GM19043 (cell line): Measurements from ENCODE around the gene ZNF780B.

Source experiments
- ATAC-seq: cut with Tn5 transposase; IDR thresholded peaks from one replicate; pipeline ENCODE4 v1.9.1; 2021; ENCODE audit warnings: low read depth; ENCODE audit not compliant: unreplicated experiment

ZNF780B gene

GRCh38 chr19:40055832-40056504 lies at the start of gene ZNF780B:
ZNF780B (minus strand) TSS chr19:40056231; CDS start chr19:40050332, 5,899 bp downstream.
- ATAC-seq, result peak; percentile 66

GRCh38 chr19:40104754-40105153 lies 48.7 kb upstream of the ZNF780B start:
- no peak for ATAC-seq

- ATAC-seq, result no peak
These were observed 47.6 kb upstream of the ZNF780B start for GRCh38 chr19:40103600-40103999.

GRCh38 chr19:40101813-40102212 lies 45.8 kb upstream of the ZNF780B start:
- no peak for ATAC-seq

GRCh38 chr19:40093416-40093815 lies 37.4 kb upstream of the ZNF780B start:
- no peak for ATAC-seq

GRCh38 chr19:40091205-40092129 lies 35.4 kb upstream of the ZNF780B start:
- no peak for ATAC-seq

GRCh38 chr19:40090241-40091204 lies 34.5 kb upstream of the ZNF780B start, which contains the start of gene ZNF780A:
ZNF780A (minus strand) TSS chr19:40090943; CDS start chr19:40084753, 6,190 bp downstream.
- ATAC-seq, result peak; percentile 51

GRCh38 chr19:40089462-40089861 lies 33.4 kb upstream of the ZNF780B start:
- no peak for ATAC-seq

- no peak for ATAC-seq
These were observed 32.4 kb upstream of the ZNF780B start for GRCh38 chr19:40088299-40089047.

- no peak for ATAC-seq
These were observed 28.9 kb upstream of the ZNF780B start for GRCh38 chr19:40084948-40085347.

- no peak for ATAC-seq
These were observed 25.4 kb upstream of the ZNF780B start for GRCh38 chr19:40081411-40081810.

GRCh38 chr19:40080289-40080688 lies 24.3 kb upstream of the ZNF780B start:
- ATAC-seq, result no peak

GRCh38 chr19:40078377-40078776 lies 22.3 kb upstream of the ZNF780B start:
- ATAC-seq, result no peak

GRCh38 chr19:40070058-40070457 lies 14.0 kb upstream of the ZNF780B start:
- no peak for ATAC-seq

GRCh38 chr19:40059624-40060023 lies 3.6 kb upstream of the ZNF780B start:
- ATAC-seq, result no peak

- no peak for ATAC-seq
These were observed 1.1 kb upstream of the ZNF780B start for GRCh38 chr19:40057166-40057565.

- no peak for ATAC-seq
These were observed 474 bp upstream of the ZNF780B start for GRCh38 chr19:40056505-40056904.

GRCh38 chr19:40055049-40055448 lies 982 bp downstream of the ZNF780B start:
- no peak for ATAC-seq

- ATAC-seq, result no peak
These were observed 1.4 kb downstream of the ZNF780B start for GRCh38 chr19:40054632-40055031.

- no peak for ATAC-seq
These were observed 2.5 kb downstream of the ZNF780B start for GRCh38 chr19:40053491-40053890.
